Calu3 (cell line): ENCODE data around the gene MTHFD1. TPM values are rescaled to one million over a fixed set of nuclear protein-coding genes. Genes with fewer than 3 reads are reported as not detected.

Experiments
- BruUV-seq: library from RNA; stranded (reverse); fragments of 400-500 nt; replicated peaks from 2 replicates; lab custom pipeline; 2021; lab: Mats Ljungman, UMichigan
- CTCF ChIA-PET: fragments of 300-600 bp; sonication (Branson Sonifier 250); formaldehyde crosslinking; loops from one replicate; lab custom pipeline; 2022; ENCODE audit warnings: antibody characterized with exemption; lab: Charles Lee
- DNase-seq: peaks from one replicate; pipeline ENCODE4 v3.0.0; 2022
- H3K27ac Mint-ChIP-seq: one replicate; pipeline ENCODE4 v1.8.0; 2022; ENCODE audit warnings: mixed read lengths; ENCODE audit not compliant: unreplicated experiment
- H3K27me3 Mint-ChIP-seq: one replicate; pipeline ENCODE4 v1.8.0; 2022; ENCODE audit warnings: mixed read lengths; ENCODE audit not compliant: unreplicated experiment
- H3K36me3 Mint-ChIP-seq: one replicate; pipeline ENCODE4 v1.8.0; 2022; ENCODE audit warnings: mild to moderate bottlenecking, moderate library complexity, mixed read lengths; ENCODE audit not compliant: insufficient read depth, unreplicated experiment
- H3K4me1 Mint-ChIP-seq: one replicate; pipeline ENCODE4 v1.8.0; 2022; ENCODE audit warnings: mild to moderate bottlenecking, low read depth, mixed read lengths; ENCODE audit not compliant: unreplicated experiment
- H3K4me3 Mint-ChIP-seq: one replicate; pipeline ENCODE4 v1.8.0; 2022; ENCODE audit warnings: mild to moderate bottlenecking, low read depth, moderate library complexity, mixed read lengths; ENCODE audit not compliant: unreplicated experiment
- H3K9me3 Mint-ChIP-seq: one replicate; pipeline ENCODE4 v1.8.0; 2022; ENCODE audit warnings: low read depth, mixed read lengths; ENCODE audit not compliant: unreplicated experiment
- intact Hi-C: fragments of 100-400 bp; cut with micrococcal nuclease; formaldehyde crosslinking; loops from one replicate; pipeline ENCODE4 v1.10.0; 2022; ENCODE audit not compliant: unreplicated experiment
- total RNA-seq: library from RNA; stranded (reverse); gene quantifications from 2 replicates; pipeline ENCODE4 v1.2.3, GENCODE V29; 2022
- TF ChIP-seq, protein P1 (sequence below): fragments of 200-600 bp; IDR thresholded peaks from one replicate; pipeline ENCODE4 v1.8.0; 2022; ENCODE audit warnings: antibody characterized with exemption; ENCODE audit not compliant: unreplicated experiment

The MTHFD1 gene
- total RNA-seq, 1 experiment from 2014 or later, result 164 TPM

DNA sequence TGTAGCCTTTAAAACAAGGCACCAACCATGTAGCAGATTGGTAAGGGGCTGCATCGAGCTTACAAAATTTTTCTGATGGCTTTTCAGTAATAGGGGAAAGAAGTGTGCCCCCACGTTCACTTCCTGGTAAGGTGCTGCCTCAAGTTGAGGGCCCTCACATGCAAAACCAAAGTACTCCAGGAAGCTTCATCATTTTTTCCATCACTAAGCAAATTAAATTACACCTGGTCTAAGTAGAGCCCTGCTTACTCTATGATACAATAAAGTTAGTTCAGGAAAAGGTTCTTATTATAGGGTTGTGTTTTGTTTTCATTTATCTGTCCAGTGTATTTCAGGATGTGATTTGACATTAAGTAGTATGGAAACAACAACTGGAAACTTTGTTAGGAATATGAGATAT is 62.1 kb downstream of the MTHFD1 start:
- no peak for DNase-seq
- intact Hi-C loops, result no loop called here
- Mint-ChIP-seq H3K9me3 (no peaks in the 10 kb centered on the region), H3K27me3 (no peaks in the 10 kb centered on the region), H3K4me3 (no peak overlapping the region), H3K27ac (no peak overlapping the region), H3K36me3 (peaks cover 36% of the 10 kb centered on the region), H3K4me1 (peaks cover 1% of the 10 kb centered on the region)
- CTCF ChIA-PET, result no interaction called here
- TF ChIP-seq, protein P1, sequence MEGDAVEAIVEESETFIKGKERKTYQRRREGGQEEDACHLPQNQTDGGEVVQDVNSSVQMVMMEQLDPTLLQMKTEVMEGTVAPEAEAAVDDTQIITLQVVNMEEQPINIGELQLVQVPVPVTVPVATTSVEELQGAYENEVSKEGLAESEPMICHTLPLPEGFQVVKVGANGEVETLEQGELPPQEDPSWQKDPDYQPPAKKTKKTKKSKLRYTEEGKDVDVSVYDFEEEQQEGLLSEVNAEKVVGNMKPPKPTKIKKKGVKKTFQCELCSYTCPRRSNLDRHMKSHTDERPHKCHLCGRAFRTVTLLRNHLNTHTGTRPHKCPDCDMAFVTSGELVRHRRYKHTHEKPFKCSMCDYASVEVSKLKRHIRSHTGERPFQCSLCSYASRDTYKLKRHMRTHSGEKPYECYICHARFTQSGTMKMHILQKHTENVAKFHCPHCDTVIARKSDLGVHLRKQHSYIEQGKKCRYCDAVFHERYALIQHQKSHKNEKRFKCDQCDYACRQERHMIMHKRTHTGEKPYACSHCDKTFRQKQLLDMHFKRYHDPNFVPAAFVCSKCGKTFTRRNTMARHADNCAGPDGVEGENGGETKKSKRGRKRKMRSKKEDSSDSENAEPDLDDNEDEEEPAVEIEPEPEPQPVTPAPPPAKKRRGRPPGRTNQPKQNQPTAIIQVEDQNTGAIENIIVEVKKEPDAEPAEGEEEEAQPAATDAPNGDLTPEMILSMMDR, result no peak
- BruUV-seq, result no TSS peak

DNA sequence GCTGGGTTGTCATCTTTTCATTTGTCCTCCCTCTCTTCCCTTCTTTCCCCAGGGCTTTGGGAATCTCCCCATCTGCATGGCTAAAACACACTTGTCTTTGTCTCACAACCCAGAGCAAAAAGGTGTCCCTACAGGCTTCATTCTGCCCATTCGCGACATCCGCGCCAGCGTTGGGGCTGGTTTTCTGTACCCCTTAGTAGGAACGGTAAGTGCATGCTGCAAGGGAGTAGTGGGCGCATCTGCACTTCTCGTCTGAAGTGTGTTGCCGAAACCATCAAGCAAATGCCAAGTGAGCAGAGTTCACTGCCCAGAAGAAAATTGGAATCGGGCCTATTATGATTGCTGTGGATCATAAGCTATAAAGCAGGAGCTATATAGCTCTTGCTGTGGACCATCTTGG is 66.5 kb downstream of the MTHFD1 start:
- intact Hi-C loops, result no loop called here
- Mint-ChIP-seq H3K27me3 (no peaks in the 10 kb centered on the region), H3K4me1 (no peaks in the 10 kb centered on the region), H3K4me3 (no peak overlapping the region), H3K27ac (no peak overlapping the region), H3K9me3 (no peaks in the 10 kb centered on the region), H3K36me3 (peaks cover 21% of the 10 kb centered on the region)
- no peak for DNase-seq
- CTCF ChIA-PET, result no interaction called here
- BruUV-seq, result no TSS peak
- TF ChIP-seq, protein P1, result no peak

DNA sequence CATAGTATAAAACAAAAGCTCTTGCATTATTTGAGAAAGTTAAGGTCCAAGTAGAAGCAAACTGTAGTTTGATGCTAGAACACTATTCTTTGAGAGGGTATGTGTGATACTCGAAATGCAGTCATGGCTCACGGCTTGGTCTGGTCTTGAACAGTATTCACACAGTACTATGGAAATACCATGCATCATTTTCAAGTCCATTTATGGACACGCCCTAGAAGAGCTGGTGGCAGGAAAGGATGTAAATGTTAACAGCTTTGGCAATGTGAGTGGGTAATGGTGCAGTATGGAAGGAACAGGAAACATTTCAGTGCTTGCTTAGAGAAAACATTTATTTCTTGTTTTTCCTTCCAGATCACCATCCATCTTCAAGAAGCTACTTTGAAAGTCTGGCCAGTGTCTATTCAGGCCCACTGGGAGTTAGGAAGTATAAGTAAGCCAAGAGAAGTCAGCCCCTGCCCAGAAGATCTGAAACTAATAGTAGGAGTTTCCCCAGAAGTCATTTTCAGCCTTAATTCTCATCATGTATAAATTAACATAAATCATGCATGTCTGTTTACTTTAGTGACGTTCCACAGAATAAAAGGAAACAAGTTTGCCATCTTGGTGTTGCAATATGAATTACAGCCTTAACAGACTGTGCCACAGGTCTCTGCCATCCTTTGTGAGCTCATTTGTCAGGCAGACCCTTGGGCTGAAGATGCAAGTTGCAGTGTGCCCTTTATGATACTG is 71.4 kb downstream of the MTHFD1 start:
- CTCF ChIA-PET, result no interaction called here
- DNase-seq, result no peak
- intact Hi-C loops, result no loop called here
- Mint-ChIP-seq H3K27me3 (no peaks in the 10 kb centered on the region), H3K36me3 (peaks cover 15% of the 10 kb centered on the region), H3K4me1 (no peaks in the 10 kb centered on the region), H3K4me3 (no peak overlapping the region), H3K27ac (no peak overlapping the region), H3K9me3 (no peaks in the 10 kb centered on the region)
- TF ChIP-seq, protein P1, result no peak
- BruUV-seq, result no TSS peak

DNA sequence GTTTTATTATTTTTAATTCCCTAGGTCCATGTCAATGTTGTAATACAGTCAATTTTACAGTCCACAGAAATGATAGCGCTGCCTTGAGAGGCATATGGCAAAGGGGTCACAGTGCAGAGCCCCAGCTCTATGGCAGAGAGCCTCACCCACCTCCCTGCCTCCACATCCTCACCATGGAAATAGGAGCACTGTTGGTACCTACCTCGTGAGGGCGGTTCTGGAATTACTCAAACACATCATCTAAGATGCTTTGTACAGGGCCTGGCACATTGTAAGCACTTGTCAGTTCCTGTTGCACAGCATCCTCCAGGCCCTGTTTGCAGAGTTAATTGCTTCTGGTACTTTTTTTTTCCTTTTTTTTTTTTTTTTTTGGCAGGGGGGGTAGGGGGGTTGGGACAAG is 73.1 kb downstream of the MTHFD1 start:
- Mint-ChIP-seq H3K36me3 (peaks cover 31% of the 10 kb centered on the region), H3K27ac (no peak overlapping the region), H3K9me3 (no peaks in the 10 kb centered on the region), H3K4me1 (no peaks in the 10 kb centered on the region), H3K4me3 (no peak overlapping the region), H3K27me3 (no peaks in the 10 kb centered on the region)
- TF ChIP-seq, protein P1, result no peak
- no TSS peak for BruUV-seq
- DNase-seq, result no peak
- intact Hi-C loops, result no loop called here
- CTCF ChIA-PET, result interaction anchor here (0.6 to 0.7 kb wide), 2 partner anchors 65 to 1376 kb away, joined by 3 to 4 read pairs; no protein-coding TSS in a partner anchor
